Fibroblast of peridontal ligament (primary cell): Measurements from ENCODE around the gene SAMD15.
"Not testable (repeated sequence)": the region's sequence is repeated elsewhere in the genome, so short reads cannot be mapped to it uniquely, and the experiment has no call there.

Experiments used
- DNase-seq: peaks from one replicate; pipeline ENCODE4 v3.0.0-alpha.2; 2010; ENCODE audit errors: extremely low read depth

SAMD15 gene

DNA sequence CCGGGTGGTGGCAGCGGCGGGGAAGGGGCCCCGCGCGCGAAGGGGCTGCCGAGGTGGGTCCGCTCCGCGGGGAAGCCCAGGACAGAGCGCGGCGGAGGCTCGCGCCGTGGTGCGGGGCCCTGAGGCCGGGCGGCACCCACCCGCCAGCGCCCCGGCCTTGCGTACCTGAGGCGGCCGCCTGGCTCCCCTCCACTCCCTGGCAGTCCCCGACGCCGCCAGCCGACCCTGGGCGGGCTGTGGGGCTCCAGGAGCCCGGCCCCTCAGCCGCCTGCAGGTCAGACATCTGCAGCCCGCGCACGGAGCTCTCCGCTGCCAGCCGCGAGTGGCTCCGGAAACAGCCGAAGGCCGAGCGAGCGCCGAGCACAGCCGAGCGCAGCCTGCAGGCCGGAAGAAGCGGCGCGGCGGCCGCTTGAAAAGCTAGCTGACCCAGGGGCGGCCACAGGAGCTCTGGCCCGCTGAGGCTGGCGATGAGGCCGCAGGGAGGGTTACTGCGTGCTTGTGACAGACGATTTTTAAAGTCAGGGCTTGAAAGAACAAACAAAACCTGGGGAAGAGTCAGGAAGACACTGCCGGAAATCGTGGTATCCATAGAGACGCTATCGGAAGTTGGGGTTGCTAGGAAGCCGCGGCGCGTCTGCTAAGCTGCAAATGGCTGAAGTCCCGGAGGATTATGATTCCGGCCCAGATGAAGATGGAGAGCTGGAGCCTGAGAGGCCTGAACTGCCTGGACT, at the start of gene SAMD15, which contains the start of gene TMED8:
Gene SAMD15 (plus strand): TSS at position 609 of the 731 bp plus-strand sequence. CDS start 40 bp downstream, at position 649.
Gene TMED8 (minus strand): TSS at position 324 of the 731 bp plus-strand sequence. CDS start 41 bp downstream, at position 283.
- DNase-seq, result peak; percentile 85

DNA sequence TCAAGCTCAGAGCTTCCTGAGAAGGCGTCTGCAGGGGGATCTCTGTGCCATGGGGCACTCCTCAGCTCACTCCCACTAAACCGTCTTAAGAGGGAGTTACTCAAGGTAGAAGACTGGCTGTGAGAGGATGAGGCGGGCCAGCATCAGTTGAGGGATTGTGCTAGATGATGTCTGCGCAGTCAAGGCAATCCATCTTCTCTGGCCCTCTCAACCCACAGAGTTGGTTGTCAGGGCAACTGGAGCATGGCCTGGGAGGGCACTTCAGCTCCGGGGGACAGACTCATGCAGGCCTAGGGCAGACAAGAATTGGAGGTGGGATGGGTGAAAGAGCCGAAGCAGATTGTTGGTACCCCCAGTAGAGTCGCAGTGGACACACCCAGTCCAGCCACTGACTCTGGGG, 47.3 kb upstream of the SAMD15 start:
- DNase-seq, result no peak

DNA sequence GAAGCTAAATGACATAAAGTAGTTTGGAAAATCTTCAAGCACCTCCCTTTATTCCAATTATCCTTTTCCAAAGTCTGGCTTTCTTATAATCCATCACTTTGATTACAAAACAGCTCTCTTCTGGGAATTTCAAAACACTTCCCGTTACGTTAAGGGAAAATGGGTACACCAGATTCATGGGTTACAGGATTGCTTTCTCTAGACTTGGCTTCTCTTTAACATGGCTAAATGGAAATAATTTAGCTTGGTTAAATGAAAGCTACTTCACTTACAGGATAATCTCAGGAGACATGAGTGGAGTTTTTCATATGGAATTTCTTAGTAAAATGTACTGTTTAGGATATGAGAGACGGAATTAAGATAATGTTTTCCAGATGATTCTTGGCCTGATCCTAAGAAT, 41.6 kb upstream of the SAMD15 start:
- DNase-seq, result no peak

DNA sequence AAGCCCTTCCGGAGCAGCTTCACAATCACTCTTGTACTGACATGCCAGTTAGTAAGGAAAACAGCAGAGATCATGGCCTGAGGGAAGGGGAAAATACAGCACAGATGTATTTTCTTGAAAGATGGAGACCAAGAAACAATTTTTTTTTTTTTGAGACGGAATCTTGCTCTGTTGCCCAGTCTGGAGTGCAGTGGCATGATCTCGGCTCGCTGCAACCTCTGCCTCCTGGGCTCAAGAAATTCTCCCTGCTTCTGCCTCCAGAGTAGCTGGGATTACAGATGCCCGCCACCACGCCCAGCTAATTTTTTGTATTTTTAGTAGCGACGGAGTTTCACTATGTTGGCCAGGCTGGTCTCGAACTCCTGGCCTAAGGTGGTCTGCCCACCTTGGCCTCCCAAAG, 39.9 kb upstream of the SAMD15 start:
- DNase-seq, result not testable (repeated sequence)

DNA sequence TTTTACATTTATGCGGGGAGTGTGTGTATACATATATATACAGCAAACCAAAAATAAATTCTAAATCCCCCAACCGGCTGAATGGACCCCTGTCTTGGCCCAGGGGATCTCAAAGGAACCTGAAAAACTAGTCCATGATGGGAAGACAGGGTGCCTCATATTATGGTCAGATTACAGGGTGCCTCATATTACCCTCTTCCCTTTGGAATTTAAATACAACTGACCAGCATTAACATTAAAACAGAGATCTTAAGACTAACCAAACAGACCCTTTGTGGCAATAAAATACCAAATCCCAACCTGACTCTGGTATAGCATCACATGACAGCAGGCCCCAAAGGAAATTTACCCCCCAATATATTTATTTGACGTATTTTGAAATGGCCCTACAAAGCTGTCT, 39.3 kb upstream of the SAMD15 start:
- DNase-seq, result no peak

DNA sequence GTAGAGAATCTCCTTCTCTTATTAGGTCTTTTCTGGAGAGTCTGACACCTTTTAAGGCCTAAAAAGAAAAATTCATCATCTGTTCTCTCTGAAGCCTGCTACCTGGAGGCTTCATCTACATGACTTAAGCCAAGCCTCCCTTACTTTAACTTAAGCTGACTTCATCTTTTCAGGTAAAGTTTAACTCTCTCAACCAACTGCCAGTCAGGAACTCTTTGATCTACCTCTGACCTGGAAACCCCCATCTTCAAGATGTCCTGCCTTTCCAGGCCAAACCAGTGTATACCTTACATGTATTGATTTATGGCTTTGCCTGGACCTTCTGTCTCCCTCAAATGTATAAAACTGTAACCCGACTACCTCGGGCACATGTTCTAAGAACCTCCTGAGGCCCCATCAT, 38.9 kb upstream of the SAMD15 start:
- DNase-seq, result no peak

DNA sequence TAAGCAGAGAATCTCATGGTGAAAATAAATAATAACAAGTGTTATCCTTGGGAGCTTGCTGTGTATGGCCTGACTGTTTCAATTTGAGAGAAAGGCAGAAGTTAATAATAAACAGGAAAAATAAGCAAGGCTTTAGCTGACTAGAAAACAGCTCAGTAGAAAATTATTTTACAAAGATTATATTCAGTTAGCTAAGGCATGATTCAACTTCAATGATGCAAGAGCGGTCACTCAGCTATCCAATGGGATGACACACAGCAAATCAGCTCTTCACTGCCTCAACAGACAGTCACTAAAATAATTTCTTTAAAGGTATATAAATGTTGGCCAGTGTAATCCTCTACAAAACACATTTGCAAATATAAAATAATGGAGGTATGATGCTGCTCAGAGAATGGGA, 37.8 kb upstream of the SAMD15 start:
- peak; percentile 73 for DNase-seq

DNA sequence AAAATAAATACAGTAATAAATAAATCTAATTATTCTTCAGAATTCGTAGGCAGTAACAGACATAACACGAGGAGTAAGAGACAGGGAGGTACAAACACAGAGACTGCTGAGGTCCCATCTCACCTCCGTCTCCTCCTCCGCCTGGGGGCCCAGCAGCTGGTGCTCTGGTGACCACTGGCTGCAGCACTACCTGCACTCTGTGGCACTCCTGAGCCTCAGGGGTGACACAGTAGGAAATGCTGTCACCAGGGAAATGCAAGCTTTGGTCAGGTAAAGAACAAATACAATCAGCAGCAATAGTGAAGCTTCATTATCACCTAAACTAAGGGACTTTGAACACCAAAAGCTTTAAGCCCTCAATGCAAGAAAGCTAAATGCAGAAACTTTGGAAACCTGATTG, 36.8 kb upstream of the SAMD15 start:
- no peak for DNase-seq

DNA sequence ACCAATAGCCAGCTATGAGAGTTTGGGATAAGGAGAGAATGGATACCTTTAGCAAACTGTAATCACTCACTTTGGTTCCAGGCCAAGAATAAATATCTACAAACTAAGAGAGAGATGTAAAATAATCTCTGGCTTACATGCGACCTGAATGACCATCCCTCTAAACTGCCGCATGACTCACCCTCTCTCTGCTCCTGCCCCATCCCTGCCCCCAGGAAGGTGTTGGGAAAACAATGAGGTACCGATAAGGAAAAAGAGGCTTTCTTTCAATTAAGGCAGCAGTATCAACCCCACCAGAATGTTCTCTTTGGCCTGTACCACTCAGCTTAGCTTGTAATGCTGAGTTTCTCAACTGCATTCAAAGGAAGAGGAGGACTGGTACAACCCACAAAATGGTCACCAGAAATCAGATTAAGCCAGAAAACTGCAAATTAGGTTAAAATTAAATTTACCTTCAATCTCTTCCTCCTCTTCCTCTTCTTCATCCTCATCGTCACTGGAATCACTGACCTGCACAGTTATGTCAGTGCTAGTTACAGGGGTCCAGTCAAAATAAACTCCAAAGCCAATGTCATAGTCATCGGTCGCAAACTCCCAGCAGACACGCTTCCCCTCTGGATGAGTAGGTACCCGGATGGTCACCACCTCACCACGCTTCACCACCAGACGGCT, 34.3 kb upstream of the SAMD15 start:
- DNase-seq, result no peak

DNA sequence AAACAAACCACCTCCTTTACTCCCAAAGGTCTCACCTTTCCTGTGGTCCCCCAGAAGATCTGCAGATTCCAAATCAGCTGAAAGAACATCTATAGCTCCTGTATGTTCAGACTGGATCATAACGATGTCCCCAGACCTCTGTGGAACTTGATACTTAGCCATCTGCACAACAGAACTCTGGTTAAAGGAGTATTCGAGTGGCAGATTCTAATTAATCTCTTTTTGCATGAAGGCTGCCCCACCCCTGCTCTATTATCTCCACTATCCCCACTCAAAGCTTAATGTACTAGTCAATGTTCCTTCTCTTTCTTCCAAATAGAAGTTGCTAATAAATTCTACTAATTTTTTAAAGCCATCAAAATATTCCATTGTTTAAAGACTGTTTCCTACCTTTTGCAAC, 33.5 kb upstream of the SAMD15 start:
- DNase-seq, result no peak

DNA sequence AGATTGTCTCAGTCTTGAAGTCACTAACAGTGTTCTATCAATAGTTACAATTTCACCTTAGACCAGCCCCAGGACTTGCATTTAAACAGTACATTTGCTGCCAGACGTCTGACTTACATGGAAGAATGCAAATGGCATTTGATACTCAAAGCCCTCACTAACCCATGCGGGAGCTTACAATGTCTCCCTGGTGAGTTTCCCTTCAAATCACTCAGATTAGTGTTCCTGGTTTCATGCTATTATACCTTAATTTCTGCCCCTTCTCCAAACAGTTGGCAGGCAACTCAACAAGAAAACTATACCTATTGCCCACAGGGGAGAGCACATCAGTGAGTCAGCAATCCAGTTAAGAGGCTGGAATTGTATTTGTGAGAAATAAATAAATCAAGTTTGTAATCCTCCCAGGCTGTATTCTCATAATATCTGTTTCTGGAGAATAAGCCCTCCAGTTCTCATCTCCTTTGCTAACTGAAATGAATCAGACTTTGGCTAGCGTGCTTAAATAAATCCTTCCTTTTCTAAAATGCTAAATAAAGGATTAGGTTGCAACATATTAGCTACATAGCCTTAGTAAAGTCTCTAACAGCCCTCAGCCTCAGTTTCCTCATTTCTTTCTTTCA, 32.7 kb upstream of the SAMD15 start:
- peak; percentile 38 for DNase-seq

DNA sequence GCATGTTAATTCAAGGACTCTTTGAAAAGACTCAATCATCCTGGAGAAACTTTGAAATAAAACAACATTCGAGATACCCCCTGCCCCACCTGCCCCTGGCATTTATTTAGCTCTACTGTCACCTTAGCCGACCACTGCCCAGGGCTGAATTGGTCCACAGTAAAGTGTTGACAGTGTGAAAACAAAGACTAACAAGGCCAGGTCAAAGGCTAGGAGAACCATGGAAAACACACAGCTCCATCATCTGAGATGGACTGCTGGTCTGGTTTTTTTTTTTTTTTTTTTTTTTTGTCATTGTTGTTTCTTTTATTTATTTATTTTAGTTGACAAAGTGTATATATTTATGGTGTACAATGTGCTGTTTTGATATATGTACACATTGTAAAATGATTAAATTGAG, 30.7 kb upstream of the SAMD15 start:
- no peak for DNase-seq

DNA sequence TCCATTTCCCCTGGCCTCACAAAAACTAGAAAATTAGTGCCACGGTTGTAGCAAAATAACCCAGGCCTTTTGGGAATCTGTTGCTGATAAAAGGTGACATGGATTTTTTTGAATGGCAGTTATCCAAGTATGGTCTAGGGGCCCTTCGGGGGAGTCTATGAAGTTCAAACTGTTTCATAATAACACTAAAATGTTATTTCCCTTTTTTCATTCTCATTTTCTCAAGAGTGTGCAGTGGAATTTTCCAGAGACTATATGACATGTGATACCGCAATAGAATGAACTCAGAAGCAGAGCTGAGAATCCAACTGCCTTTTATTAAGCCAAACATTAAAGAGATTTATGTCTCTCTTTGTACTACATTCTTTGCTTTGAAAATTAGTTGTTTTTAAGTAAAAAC, 29.4 kb upstream of the SAMD15 start:
- no peak for DNase-seq

DNA sequence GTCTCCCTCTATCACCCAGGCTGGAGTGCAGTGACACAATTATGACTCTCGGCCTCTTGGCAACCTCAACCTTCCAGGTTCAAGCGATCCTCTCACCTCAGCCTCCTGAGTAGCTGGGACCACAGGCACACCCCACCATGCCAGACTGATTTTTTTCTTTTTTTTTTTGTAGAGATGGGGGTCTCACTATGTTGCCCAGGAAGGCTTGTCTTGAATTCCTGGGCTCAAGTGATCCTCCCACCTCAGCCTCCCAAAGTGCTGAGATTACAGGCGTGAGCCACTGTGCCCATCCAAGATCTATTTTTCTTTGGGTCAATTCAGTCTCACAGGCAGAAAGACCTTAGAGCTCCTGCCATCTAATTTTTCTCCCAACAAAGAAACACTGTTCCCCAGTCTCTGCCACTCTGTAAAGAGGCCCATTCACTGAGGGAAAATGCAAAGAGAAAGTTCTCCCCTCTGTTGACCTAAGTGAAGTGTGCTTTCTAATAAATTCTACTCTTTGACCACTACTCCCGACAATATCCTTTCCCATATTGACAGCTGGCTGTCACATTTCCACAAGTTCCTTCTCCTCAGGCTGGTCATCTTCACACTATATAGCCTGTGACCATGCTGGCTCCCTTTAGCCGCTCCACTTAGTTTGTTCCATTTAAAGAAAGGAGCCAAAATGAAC, 23.6 kb upstream of the SAMD15 start:
- no peak for DNase-seq

DNA sequence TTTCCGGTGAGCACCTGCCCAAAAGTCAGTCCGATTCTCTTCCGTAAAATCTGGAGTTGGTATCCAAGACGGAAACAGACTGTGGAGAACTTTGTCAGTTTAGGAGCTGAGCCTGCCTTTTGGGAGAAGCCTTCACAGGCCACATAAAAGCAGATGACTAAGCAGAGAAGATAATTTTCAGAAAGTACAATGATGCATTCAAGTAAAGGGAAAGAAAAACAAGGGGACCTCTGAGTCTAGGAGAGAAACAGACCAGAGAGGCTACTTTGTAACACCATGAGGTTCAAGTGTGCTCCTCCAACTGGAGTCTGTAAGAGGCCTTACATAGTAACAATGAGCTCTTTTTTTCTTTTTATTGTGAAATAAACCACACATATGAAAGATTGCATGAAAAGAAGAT, 21.4 kb upstream of the SAMD15 start:
- no peak for DNase-seq

DNA sequence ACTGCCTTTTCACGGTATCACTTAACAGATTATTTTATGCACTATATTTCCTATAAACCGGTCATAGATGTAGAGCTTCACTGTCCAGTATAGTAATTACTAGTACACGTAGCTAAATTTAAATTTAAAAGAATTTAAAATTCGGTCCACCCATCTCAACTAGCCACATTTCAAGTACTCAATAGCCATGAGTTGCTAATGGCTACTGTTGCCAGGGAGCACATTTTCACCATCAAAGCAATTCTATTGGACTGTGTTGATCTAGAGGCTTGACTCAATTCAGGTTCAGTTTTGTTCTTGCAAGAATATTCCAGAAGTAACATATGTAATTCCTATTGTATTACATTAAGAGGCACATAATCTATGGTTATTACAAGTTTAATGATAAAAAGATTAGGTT, 20.3 kb upstream of the SAMD15 start:
- no peak for DNase-seq

DNA sequence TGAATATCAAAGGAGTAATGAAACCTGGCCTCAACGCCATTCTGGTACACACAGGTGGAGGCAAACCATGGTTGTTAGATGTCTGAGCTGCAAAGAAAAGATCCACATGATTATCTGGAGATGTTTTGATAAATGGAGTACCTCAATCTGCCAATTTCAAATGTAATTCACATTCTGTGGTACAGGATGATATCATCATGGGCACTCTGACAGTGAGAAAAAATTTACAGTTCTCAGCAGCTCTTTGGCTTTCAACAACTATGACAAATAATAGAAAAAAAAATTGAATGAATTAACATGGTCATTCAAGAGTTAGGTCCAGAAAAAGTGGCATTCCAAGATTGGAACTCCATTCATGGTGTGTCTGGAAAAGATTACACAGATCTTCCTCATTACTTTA, 17.6 kb upstream of the SAMD15 start:
- peak; percentile 65 for DNase-seq

DNA sequence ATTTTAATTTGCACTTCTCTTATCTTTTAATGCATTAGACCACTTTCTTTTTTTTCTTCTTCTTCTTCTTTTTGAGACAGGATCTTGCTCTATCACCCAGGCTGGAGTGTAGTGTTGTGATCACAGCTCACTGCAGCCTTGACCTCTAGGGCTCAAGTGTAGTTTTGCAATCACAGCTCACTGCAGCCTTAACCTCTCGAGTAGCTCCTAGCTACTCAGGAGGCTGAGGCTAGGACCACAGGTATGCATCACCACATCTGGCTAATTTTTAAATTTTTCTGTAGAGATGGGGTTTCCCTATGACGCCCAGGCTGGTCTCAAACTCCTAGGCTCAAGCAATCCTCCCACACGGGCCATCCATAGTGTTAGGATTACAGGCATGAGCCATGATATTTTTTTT, 13.0 kb upstream of the SAMD15 start:
- DNase-seq, result no peak

DNA sequence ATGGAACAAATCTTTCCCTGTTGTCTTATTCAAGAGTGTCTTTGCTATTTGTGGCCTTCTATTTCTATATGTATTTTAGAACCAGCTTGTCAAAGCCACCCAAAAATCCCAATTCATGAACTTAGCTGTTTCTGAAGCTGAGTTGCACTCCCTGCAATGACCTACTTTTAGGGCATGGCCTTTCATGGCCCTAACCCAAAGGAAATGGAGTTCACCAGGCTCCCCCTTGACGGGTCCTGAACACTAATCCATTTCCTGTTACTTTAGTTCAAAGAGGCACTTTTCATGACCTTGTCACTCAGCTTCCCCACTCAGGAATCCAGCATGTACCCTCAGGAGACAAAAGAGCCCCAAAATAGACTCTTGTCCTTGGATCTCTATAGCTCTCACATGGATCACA, 7.9 kb upstream of the SAMD15 start:
- DNase-seq, result no peak

DNA sequence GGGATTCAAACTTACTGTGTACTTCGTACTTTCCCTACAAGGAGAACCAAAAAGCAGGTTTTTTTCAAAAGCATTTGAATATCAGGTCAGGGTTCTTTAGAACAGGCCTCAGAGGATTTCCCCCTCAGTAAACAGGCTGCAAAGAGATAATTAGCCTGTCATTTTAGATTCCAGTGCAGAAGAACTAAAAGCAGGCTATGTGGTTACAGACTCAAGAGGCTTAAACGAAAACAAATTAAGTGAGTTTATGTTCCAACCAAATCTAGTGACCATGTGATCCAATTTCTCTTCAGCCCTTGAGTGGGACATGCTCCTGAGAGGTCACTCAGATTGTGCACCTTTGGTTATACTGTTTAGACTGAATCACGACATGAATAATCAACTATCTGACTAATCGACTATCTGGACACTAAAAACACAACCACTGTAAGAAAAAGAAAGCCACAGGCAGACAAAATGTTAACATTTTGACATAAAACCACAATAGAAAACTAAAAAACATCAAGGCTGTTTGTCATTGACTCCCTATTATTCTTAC, 4.8 kb upstream of the SAMD15 start:
- peak; percentile 75 for DNase-seq

DNA sequence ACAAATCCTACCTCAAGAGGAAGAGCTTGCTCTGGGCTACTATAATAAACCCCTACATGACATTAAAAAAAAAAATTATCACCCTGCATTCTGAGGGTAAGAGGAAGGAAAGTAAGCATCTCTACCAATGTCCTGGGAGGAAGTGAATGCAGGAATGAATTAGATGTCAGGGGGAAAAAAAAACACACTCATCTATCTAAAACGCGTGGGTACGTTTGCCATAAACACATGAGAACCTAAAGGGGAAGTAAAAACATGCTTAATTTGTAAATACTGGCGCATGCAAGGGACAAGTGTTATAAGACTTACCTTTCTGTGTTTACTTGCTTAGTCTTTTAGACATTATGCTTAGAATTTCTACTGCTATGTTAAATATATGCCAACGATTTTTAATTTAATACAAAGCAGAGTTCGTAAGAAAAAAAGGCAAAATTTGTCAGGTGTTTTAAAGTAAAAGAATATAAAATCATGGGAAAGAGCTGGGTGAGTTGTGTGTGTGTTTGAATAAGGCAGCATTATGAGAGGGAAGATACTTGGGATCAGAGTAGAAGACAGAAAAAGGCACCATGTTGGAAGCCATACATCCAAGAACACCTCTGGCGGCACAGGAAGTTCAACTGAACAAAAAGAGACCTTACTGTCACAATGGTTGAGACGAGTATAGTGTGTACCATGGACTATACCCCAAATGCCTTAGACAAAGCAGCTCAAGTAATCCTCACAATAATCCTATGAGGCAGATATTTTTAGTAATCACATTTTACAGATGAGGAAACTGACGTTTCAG, 1.8 kb upstream of the SAMD15 start:
- DNase-seq, result no peak
